GM19099 (cell line): ENCODE data around the gene IP6K2.
A peak's percentile ranks its signal among the peaks of the same experiment; 100 is the strongest.

Experiments
- POLR2A ChIP-seq: IDR thresholded peaks from 3 replicates; pipeline ENCODE4 v1.6.1; 2011; ENCODE audit warnings: low read depth; ENCODE audit not compliant: insufficient read length; ENCODE audit errors: extremely low read depth

IP6K2 gene

GRCh38 chr3:48656841-48657281 is 60.2 kb downstream of the IP6K2 start:
- TF ChIP-seq POLR2A, result no peak

- peak; percentile 44 for TF ChIP-seq POLR2A
Measured at GRCh38 chr3:48656061-48656840, 60.8 kb downstream of the IP6K2 start.

- TF ChIP-seq POLR2A, result no peak
Measured at GRCh38 chr3:48655606-48656005, 61.4 kb downstream of the IP6K2 start.

- no peak for TF ChIP-seq POLR2A
Measured at GRCh38 chr3:48655063-48655462, 62.0 kb downstream of the IP6K2 start.

- TF ChIP-seq POLR2A, result no peak
Measured at GRCh38 chr3:48652923-48653715, 63.9 kb downstream of the IP6K2 start.

GRCh38 chr3:48651771-48652170 is 65.2 kb downstream of the IP6K2 start:
- TF ChIP-seq POLR2A, result no peak

- no peak for TF ChIP-seq POLR2A
Measured at GRCh38 chr3:48650723-48651122, 66.3 kb downstream of the IP6K2 start.

GRCh38 chr3:48648188-48648850 is 68.7 kb downstream of the IP6K2 start:
- TF ChIP-seq POLR2A, result no peak

- TF ChIP-seq POLR2A, result no peak
Measured at GRCh38 chr3:48647714-48648113, 69.3 kb downstream of the IP6K2 start.

GRCh38 chr3:48644898-48645760 is 71.9 kb downstream of the IP6K2 start:
- no peak for TF ChIP-seq POLR2A

- TF ChIP-seq POLR2A, result no peak
Measured at GRCh38 chr3:48642605-48643004, 74.4 kb downstream of the IP6K2 start.

GRCh38 chr3:48641396-48641795 is 75.6 kb downstream of the IP6K2 start:
- no peak for TF ChIP-seq POLR2A

GRCh38 chr3:48639944-48640606 is 76.9 kb downstream of the IP6K2 start:
- no peak for TF ChIP-seq POLR2A
